Measurements from ENCODE around the gene ARF6. TPM values are rescaled to one million over a fixed set of nuclear protein-coding genes. Genes with fewer than 3 reads are reported as not detected.

Gene ARF6
- total RNA-seq, 2 experiments from 2014 or later = 171 to 190 TPM

DNA sequence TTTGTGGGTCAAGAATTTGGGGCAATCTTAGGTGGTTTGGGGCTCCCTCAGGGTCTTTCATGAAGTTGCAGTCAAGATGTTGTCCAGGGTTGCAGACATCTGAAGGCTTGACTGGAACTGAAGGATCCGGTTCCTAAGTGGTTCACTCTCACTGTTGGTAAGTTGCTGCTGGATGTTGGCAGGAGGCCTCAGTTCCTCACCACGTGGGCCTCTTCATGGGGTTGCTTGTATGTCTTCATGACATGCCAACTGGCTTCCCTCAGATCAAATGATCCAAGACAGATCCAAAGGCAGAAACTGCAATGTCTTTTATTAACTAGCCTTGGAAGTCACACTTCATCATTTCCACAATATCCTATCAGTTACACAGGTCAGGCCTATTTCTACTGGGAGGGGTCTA lies 49.2 kb downstream of the ARF6 start:
- DNase-seq = no peak
- ATAC-seq = no peak
- CTCF ChIA-PET = interaction anchor here (1.4 kb wide), 1 partner anchor 62 kb away, joined by 3 read pairs; no protein-coding TSS in a partner anchor
- Mint-ChIP-seq H3K27ac (no peak overlapping the region), H3K4me3 (no peak overlapping the region), H3K9me3 (ENCODE audit: low read depth) (peaks cover 12% of the 10 kb centered on the region), H3K36me3 (peaks cover 35% of the 10 kb centered on the region), H3K4me1 (peaks cover 60% of the 10 kb centered on the region), H3K27me3 (no peaks in the 10 kb centered on the region)

DNA sequence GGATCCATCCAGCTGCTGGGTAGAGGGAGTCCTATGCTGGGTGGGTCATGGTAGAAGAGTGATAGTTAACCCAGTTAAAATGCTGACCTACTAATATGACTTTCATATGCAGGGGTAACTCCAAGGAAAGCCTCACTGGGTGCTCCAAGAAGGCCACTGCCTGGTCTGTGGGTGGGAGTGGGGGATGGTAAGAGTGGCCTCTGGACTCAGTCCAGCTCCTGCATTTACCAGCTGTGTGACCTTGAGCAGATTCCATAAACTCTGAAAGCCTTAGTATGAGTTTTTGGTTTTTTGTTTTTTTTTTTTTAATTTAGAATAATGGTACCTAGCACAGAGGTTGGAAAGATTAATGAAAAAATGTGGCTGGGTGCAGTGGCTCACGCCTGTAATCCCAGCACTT lies 51.6 kb downstream of the ARF6 start:
- Mint-ChIP-seq H3K9me3 (ENCODE audit: low read depth) (peaks cover 7% of the 10 kb centered on the region), H3K27ac (peak overlapping the region; percentile 12), H3K27me3 (no peaks in the 10 kb centered on the region), H3K4me3 (no peak overlapping the region), H3K36me3 (peaks cover 30% of the 10 kb centered on the region), H3K4me1 (peaks cover 72% of the 10 kb centered on the region)
- no peak for ATAC-seq
- CTCF ChIA-PET = interaction anchor here (0.6 kb wide), 1 partner anchor 23 kb away, joined by 4 read pairs; no protein-coding TSS in a partner anchor
- DNase-seq = no peak

DNA sequence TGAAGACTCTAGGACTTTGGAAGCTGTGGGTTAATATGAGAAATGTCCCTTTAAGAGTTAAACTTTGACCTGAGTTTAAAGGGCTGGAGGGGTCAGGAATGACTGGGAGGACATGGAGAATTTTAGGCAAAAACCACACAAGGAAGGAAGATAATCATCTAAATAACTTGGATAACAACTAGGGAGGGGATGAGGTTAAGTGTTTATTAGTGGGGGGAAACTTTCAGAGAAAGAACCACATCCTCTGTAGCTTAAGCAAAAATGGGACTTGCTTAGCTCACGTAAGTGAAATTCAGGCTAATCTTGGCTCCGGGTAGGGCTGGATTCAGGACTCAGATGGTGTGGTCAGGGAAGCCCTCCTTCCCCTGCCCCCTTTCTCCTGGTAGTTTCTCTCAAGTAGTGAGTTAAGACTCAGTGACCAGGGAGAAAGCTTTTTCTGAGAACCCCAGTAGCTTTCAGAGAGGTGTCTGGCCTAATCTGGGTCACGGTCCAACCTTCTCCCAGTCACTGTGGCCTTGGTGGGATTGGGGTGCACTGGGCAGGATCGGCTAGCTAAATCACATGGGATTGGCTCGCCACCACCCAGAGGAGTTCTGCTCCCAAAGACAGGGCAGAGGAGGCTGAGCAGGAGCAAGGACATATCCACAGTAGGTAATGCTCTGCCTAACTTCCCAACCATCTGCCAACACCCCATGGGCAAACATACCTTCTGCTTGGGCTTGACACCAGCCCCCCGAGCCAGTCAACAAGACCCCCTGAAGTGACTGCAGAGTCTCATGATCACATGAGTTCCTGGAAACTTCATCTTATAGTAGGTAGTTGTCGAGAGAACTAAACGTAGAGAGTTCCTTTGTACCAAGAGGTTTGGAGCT lies 52.8 kb downstream of the ARF6 start:
- peak overlapping the region; percentile 30 for H3K4me3 Mint-ChIP-seq

More for the DNA sequence above, 52.8 kb downstream of the ARF6 start:
- Mint-ChIP-seq H3K27ac (peak overlapping the region; percentile 94), H3K9me3 (ENCODE audit: low read depth) (peaks cover 7% of the 10 kb centered on the region), H3K27me3 (no peaks in the 10 kb centered on the region), H3K4me1 (peaks cover 68% of the 10 kb centered on the region), H3K36me3 (peaks cover 25% of the 10 kb centered on the region)
- peak; percentile 54 for ATAC-seq
- CTCF ChIA-PET = interaction anchor here (0.9 to 2.4 kb wide), 11 partner anchors 10 to 142 kb away, joined by 3 to 11 read pairs (median 4); no protein-coding TSS in a partner anchor
- peak; percentile 42 for DNase-seq

Other genes with a start within 250 kb of the ARF6 start
- 10 to 100 TPM; 39.9 to 40.2 TPM for gene POLE2, start 204.9 kb upstream of the ARF6 start, total RNA-seq
- 1 to 10 TPM; 1.1 to 1.9 TPM for gene KLHDC1, start 200.0 kb upstream of the ARF6 start, total RNA-seq
- gene KLHDC2, start 124.9 kb upstream of the ARF6 start, total RNA-seq = 10 to 100 TPM; 25.3 to 32.3 TPM
- gene NEMF, start 40.3 kb upstream of the ARF6 start, total RNA-seq = 10 to 100 TPM; 78.7 to 82.8 TPM
- 10 to 100 TPM; 12.0 to 14.5 TPM for gene VCPKMT, start 223.5 kb downstream of the ARF6 start, total RNA-seq